OCI-LY3 (cell line): ENCODE results near the gene MS4A6A.

Source experiments
- CTCF ChIP-seq: fragments of 200-600, 300-600 bp; sonication (generic); IDR thresholded peaks from 2 replicates; pipeline ENCODE4 v1.5.1; 2014; ENCODE audit warnings: antibody characterized with exemption, low read length, low read depth
- EZH2phosphoT487 ChIP-seq: fragments of 200-600 bp; shearing (Covaris generic); IDR thresholded peaks from 2 replicates; pipeline ENCODE4 v1.6.1; 2018; ENCODE audit warnings: antibody characterized with exemption, mixed run types, low read depth

- TF ChIP-seq EZH2phosphoT487 (no peak), CTCF (no peak)
Measured at GRCh38 chr11:60184824-60185511, 2.1 kb upstream of the MS4A6A start.
